Measurements from ENCODE around the gene NCLN.
A peak's percentile ranks its signal among the peaks of the same experiment; 100 is the strongest.

Gene NCLN

GRCh38 chr19:3175781-3176714 is 9.7 kb upstream of the NCLN start:
- WGBS (ENCODE audit: insufficient coverage) = 43% methylated on average over 13 of the region's 17 CpGs
- peak in 2 of 3 donors; percentile 47 to 71 for DNase-seq
- peak overlapping the region in 1 of 2 experiments; percentile 71 for H3K27ac ChIP-seq (ENCODE audit: insufficient read depth in 1 of 2, low read depth in 1 of 2, low read length in 2 of 2, poor library complexity in 1 of 2, severe bottlenecking in 2 of 2)
- H3K4me3 ChIP-seq (ENCODE audit: control insufficient read depth in 1 of 7, extremely low read depth in 1 of 7, insufficient read depth in 4 of 7, low read depth in 2 of 7, low read length in 6 of 7) = no peak overlapping the region
- H3K4me1 ChIP-seq (ENCODE audit: control extremely low read depth in 1 of 4, control insufficient read depth in 4 of 4, insufficient read depth in 4 of 4, low read length in 3 of 4) = peaks cover 0 to 36% (median 30%) of the 10 kb centered on the region in 4 experiments
- ChIA-PET CTCF (interaction anchor here (0.9 to 1.1 kb wide), 2 partner anchors 14 to 211 kb away, joined by 3 read pairs; no protein-coding TSS in a partner anchor), POLR2A (interaction anchor here (0.6 to 2.3 kb wide), 2 partner anchors 10 to 116 kb away, joined by 3 to 9 read pairs; no protein-coding TSS in a partner anchor)
- H3K36me3 ChIP-seq (ENCODE audit: control insufficient read depth in 4 of 4, insufficient read depth in 4 of 4, low read length in 3 of 4) = peaks cover 0 to 3% (median under 1%) of the 10 kb centered on the region in 4 experiments
- no peaks in the 10 kb centered on the region for H3K27me3 ChIP-seq (replicated peaks in 2 of 5; ENCODE audit: control insufficient read depth in 4 of 5, insufficient read depth in 5 of 5, low read length in 4 of 5)
- H3K9me3 ChIP-seq (ENCODE audit: control extremely low read depth in 1 of 5, control insufficient read depth in 4 of 5, insufficient read depth in 2 of 5, low read depth in 1 of 5, low read length in 4 of 5) = no peaks in the 10 kb centered on the region

- CTCF ChIA-PET = interaction anchor here (0.6 to 1.1 kb wide), 3 partner anchors 13 to 212 kb away, joined by 3 read pairs; no protein-coding TSS in a partner anchor
These were observed 8.8 kb upstream of the NCLN start for GRCh38 chr19:3176715-3177501.

GRCh38 chr19:3178377-3178972 is 7.3 kb upstream of the NCLN start, which contains the start of gene S1PR4:
TSS of gene S1PR4 (plus strand) at chr19:3178769. CDS start at chr19:3178793, 24 bp downstream.
- H3K4me1 ChIP-seq (ENCODE audit: control extremely low read depth in 1 of 4, control insufficient read depth in 4 of 4, insufficient read depth in 4 of 4, low read length in 3 of 4) = peaks cover 0 to 55% (median 46%) of the 10 kb centered on the region in 4 experiments
- POLR2A ChIA-PET = interaction anchor here (0.6 to 1.1 kb wide), 4 partner anchors 26 to 49 kb away, joined by 3 read pairs; no protein-coding TSS in a partner anchor
- peak; percentile 71 to 90 (median 83) for DNase-seq
- peaks cover 0 to 3% (median 2%) of the 10 kb centered on the region in 4 experiments for H3K36me3 ChIP-seq (ENCODE audit: control insufficient read depth in 4 of 4, insufficient read depth in 4 of 4, low read length in 3 of 4)
- H3K27ac ChIP-seq (ENCODE audit: insufficient read depth in 1 of 2, low read depth in 1 of 2, low read length in 2 of 2, poor library complexity in 1 of 2, severe bottlenecking in 2 of 2) = peak within 1 kb of the TSS; percentile 78 to 85
- H3K4me3 ChIP-seq (ENCODE audit: control insufficient read depth in 1 of 7, extremely low read depth in 1 of 7, insufficient read depth in 4 of 7, low read depth in 2 of 7, low read length in 6 of 7) = peak within 1 kb of the TSS; percentile 74 to 99 (median 93)
- H3K27me3 ChIP-seq (replicated peaks in 2 of 5; ENCODE audit: control insufficient read depth in 4 of 5, insufficient read depth in 5 of 5, low read length in 4 of 5) = no peaks in the 10 kb centered on the region
- H3K9me3 ChIP-seq (ENCODE audit: control extremely low read depth in 1 of 5, control insufficient read depth in 4 of 5, insufficient read depth in 2 of 5, low read depth in 1 of 5, low read length in 4 of 5) = no peaks in the 10 kb centered on the region
- CTCF ChIA-PET = interaction anchor here (1.7 kb wide), 1 partner anchor 35 kb away, joined by 5 read pairs; no protein-coding TSS in a partner anchor
- 0% methylated on average over 37 of the region's 42 CpGs for WGBS (ENCODE audit: insufficient coverage)

More at GRCh38 chr19:3176715-3177501, 8.8 kb upstream of the NCLN start:
- H3K27ac ChIP-seq (ENCODE audit: insufficient read depth in 1 of 2, low read depth in 1 of 2, low read length in 2 of 2, poor library complexity in 1 of 2, severe bottlenecking in 2 of 2) = peak overlapping the region in 1 of 2 experiments; percentile 71
- WGBS (ENCODE audit: insufficient coverage) = 52% methylated on average over 6 of the region's 11 CpGs
- H3K27me3 ChIP-seq (replicated peaks in 2 of 5; ENCODE audit: control insufficient read depth in 4 of 5, insufficient read depth in 5 of 5, low read length in 4 of 5) = no peaks in the 10 kb centered on the region
- peak; percentile 64 to 89 (median 84) for DNase-seq
- POLR2A ChIA-PET = interaction anchor here (0.7 to 2.3 kb wide), 4 partner anchors 11 to 25 kb away, joined by 3 to 9 read pairs (median 3); no protein-coding TSS in a partner anchor
- H3K36me3 ChIP-seq (ENCODE audit: control insufficient read depth in 4 of 4, insufficient read depth in 4 of 4, low read length in 3 of 4) = peaks cover 0 to 3% (median 1%) of the 10 kb centered on the region in 4 experiments
- no peaks in the 10 kb centered on the region for H3K9me3 ChIP-seq (ENCODE audit: control extremely low read depth in 1 of 5, control insufficient read depth in 4 of 5, insufficient read depth in 2 of 5, low read depth in 1 of 5, low read length in 4 of 5)
- H3K4me1 ChIP-seq (ENCODE audit: control extremely low read depth in 1 of 4, control insufficient read depth in 4 of 4, insufficient read depth in 4 of 4, low read length in 3 of 4) = peaks cover 0 to 45% (median 37%) of the 10 kb centered on the region in 4 experiments
- H3K4me3 ChIP-seq (ENCODE audit: control insufficient read depth in 1 of 7, extremely low read depth in 1 of 7, insufficient read depth in 4 of 7, low read depth in 2 of 7, low read length in 6 of 7) = no peak overlapping the region

- H3K27ac ChIP-seq (ENCODE audit: insufficient read depth in 1 of 2, low read depth in 1 of 2, low read length in 2 of 2, poor library complexity in 1 of 2, severe bottlenecking in 2 of 2) = peak overlapping the region; percentile 78 to 85
- H3K4me3 ChIP-seq (ENCODE audit: control insufficient read depth in 1 of 7, extremely low read depth in 1 of 7, insufficient read depth in 4 of 7, low read depth in 2 of 7, low read length in 6 of 7) = peak overlapping the region; percentile 74 to 99 (median 93)
- peaks cover under 1 to 8% (median 4%) of the 10 kb centered on the region in 4 experiments for H3K36me3 ChIP-seq (ENCODE audit: control insufficient read depth in 4 of 4, insufficient read depth in 4 of 4, low read length in 3 of 4)
- peaks cover 0 to 59% (median 52%) of the 10 kb centered on the region in 4 experiments for H3K4me1 ChIP-seq (ENCODE audit: control extremely low read depth in 1 of 4, control insufficient read depth in 4 of 4, insufficient read depth in 4 of 4, low read length in 3 of 4)
- POLR2A ChIA-PET = interaction anchor here (0.6 to 1.1 kb wide), 4 partner anchors 27 to 50 kb away, joined by 3 read pairs; no protein-coding TSS in a partner anchor
- CTCF ChIA-PET = interaction anchor here (1.7 kb wide), 1 partner anchor 36 kb away, joined by 5 read pairs; no protein-coding TSS in a partner anchor
- no peak for DNase-seq
- H3K27me3 ChIP-seq (replicated peaks in 2 of 5; ENCODE audit: control insufficient read depth in 4 of 5, insufficient read depth in 5 of 5, low read length in 4 of 5) = no peaks in the 10 kb centered on the region
- no peaks in the 10 kb centered on the region for H3K9me3 ChIP-seq (ENCODE audit: control extremely low read depth in 1 of 5, control insufficient read depth in 4 of 5, insufficient read depth in 2 of 5, low read depth in 1 of 5, low read length in 4 of 5)
- under 1% methylated on average over 45 of the region's 52 CpGs for WGBS (ENCODE audit: insufficient coverage)
These were observed 6.6 kb upstream of the NCLN start for GRCh38 chr19:3178973-3179738.

- peaks cover 2 to 11% (median 6%) of the 10 kb centered on the region in 4 experiments for H3K36me3 ChIP-seq (ENCODE audit: control insufficient read depth in 4 of 4, insufficient read depth in 4 of 4, low read length in 3 of 4)
- POLR2A ChIA-PET = interaction anchor here (1.1 kb wide), 1 partner anchor 50 kb away, joined by 3 read pairs; no protein-coding TSS in a partner anchor
- peaks cover 0 to 66% (median 58%) of the 10 kb centered on the region in 4 experiments for H3K4me1 ChIP-seq (ENCODE audit: control extremely low read depth in 1 of 4, control insufficient read depth in 4 of 4, insufficient read depth in 4 of 4, low read length in 3 of 4)
- WGBS (ENCODE audit: insufficient coverage) = under 1% methylated on average over 27 of the region's 31 CpGs
- peak in 1 of 3 donors; percentile 37 for DNase-seq
- no peaks in the 10 kb centered on the region for H3K27me3 ChIP-seq (replicated peaks in 2 of 5; ENCODE audit: control insufficient read depth in 4 of 5, insufficient read depth in 5 of 5, low read length in 4 of 5)
- H3K27ac ChIP-seq (ENCODE audit: insufficient read depth in 1 of 2, low read depth in 1 of 2, low read length in 2 of 2, poor library complexity in 1 of 2, severe bottlenecking in 2 of 2) = peak overlapping the region; percentile 78 to 85
- CTCF ChIA-PET = interaction anchor here (1.7 kb wide), 1 partner anchor 36 kb away, joined by 5 read pairs; no protein-coding TSS in a partner anchor
- H3K9me3 ChIP-seq (ENCODE audit: control extremely low read depth in 1 of 5, control insufficient read depth in 4 of 5, insufficient read depth in 2 of 5, low read depth in 1 of 5, low read length in 4 of 5) = no peaks in the 10 kb centered on the region
- peak overlapping the region; percentile 74 to 99 (median 93) for H3K4me3 ChIP-seq (ENCODE audit: control insufficient read depth in 1 of 7, extremely low read depth in 1 of 7, insufficient read depth in 4 of 7, low read depth in 2 of 7, low read length in 6 of 7)
These were observed 5.9 kb upstream of the NCLN start for GRCh38 chr19:3179739-3180293.

All from common myeloid progenitor, CD34-positive (primary cell).